ENCODE measurements around the gene GNL3L.
"Not testable (repeated sequence)": the region's sequence is repeated elsewhere in the genome, so short reads cannot be mapped to it uniquely, and the experiment has no call there.

GNL3L gene

DNA sequence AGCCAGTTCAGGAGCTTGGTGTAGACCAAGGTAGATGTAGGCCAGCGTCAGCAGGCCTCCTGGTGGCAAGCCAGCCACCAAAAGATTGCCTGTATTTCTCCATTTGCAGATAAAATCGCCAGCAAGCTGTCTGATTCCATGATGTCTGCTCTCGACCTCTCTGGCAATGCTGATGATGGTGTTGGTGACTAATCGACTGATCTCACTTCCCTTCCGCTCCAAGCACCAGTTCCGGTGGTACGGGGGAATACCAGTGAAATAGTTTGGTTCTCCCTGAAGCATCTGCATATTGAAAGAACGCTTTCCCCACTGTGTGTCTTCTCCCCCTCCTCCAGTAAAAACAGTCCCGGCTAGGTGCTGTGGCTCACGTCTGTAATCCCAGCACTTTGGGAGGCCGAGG lies 30.4 kb downstream of the GNL3L start:
- DNase-seq, result no peak

- DNase-seq, result no peak
Observed at GRCh38 chrX:54561622-54562021, 31.6 kb downstream of the GNL3L start.

- no peak for DNase-seq
Observed at GRCh38 chrX:54564936-54565335, 34.9 kb downstream of the GNL3L start.

- DNase-seq, result no peak
Observed at GRCh38 chrX:54570332-54570731, 40.3 kb downstream of the GNL3L start.

DNA sequence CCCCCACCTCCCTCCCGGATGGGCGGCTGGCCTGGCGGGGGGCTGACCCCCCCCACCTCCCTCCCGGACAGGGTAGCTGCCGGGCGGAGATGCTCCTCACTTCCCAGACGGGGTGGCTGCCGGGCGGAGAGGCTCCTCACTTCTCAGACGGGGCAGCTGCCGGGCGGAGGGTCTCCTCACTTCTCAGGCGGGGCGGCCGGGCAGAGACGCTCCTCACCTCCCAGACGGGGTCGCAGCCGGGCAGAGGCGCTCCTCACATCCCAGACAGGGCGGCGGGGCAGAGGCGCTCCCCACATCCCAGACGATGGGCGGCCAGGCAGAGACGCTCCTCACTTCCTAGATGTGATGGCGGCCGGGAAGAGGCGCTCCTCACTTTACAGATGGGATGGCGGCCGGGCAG lies 42.6 kb downstream of the GNL3L start:
- not testable (repeated sequence) for DNase-seq

- no peak for DNase-seq
Observed at GRCh38 chrX:54597728-54598127, 67.7 kb downstream of the GNL3L start.

- no peak for DNase-seq
Observed at GRCh38 chrX:54602563-54602962, 72.5 kb downstream of the GNL3L start.
